ENCODE data around the gene TIMD4. TPM values are rescaled to one million over a fixed set of nuclear protein-coding genes. Genes with fewer than 3 reads are reported as not detected.
A peak's percentile ranks its signal among the peaks of the same experiment; 100 is the strongest.

The TIMD4 gene
- total and polyA plus RNA-seq, 12 donors = 0.07 to 2.3 (median 0.18) TPM; not detected in 7

DNA sequence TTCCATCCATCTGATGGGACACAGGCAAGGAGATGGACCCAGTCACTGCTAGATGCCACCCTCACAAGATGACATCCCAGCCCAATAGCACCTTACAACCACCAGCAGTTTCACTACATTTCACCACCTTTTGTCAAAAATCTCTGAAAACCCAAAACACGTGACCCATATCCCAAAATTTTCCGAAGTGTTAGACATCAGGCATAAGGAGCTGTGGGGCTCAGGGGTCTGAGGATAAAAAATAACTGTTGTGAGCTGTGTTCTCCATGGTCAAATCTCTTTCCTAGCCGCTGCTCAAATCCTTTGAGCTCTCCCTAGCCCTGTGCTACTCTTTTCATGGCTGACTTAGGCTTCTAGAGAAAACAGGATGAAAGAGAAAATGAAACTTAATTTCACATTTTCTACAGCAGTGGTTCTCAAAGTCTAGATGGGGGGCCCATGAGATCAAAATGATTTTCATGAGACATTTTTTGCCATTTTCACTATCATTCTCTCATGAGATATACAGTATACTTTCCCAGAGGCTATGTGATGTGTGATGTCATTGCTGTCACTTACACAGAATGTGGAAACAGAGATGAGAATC lies 40.7 kb downstream of the TIMD4 start:
- no peak overlapping the region for H3K4me3 ChIP-seq
- no peaks in the 10 kb centered on the region for H3K36me3 ChIP-seq
- H3K27ac ChIP-seq = no peak overlapping the region
- no peak for ATAC-seq
- no peak for DNase-seq
- TF ChIP-seq, protein P1, sequence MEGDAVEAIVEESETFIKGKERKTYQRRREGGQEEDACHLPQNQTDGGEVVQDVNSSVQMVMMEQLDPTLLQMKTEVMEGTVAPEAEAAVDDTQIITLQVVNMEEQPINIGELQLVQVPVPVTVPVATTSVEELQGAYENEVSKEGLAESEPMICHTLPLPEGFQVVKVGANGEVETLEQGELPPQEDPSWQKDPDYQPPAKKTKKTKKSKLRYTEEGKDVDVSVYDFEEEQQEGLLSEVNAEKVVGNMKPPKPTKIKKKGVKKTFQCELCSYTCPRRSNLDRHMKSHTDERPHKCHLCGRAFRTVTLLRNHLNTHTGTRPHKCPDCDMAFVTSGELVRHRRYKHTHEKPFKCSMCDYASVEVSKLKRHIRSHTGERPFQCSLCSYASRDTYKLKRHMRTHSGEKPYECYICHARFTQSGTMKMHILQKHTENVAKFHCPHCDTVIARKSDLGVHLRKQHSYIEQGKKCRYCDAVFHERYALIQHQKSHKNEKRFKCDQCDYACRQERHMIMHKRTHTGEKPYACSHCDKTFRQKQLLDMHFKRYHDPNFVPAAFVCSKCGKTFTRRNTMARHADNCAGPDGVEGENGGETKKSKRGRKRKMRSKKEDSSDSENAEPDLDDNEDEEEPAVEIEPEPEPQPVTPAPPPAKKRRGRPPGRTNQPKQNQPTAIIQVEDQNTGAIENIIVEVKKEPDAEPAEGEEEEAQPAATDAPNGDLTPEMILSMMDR (IDR thresholded peaks at IDR 0.05) = no peak
- H3K4me1 ChIP-seq = peaks cover 0 to 4% (median 0%) of the 10 kb centered on the region in 9 donors
- WGBS, 2 donors = 87 to 93% methylated on average over 3 of the region's 3 CpGs
- H3K9me3 ChIP-seq = no peaks in the 10 kb centered on the region
- H3K27me3 ChIP-seq = no peaks in the 10 kb centered on the region
- intact Hi-C loops (cut with DNase I) = no loop called here

DNA sequence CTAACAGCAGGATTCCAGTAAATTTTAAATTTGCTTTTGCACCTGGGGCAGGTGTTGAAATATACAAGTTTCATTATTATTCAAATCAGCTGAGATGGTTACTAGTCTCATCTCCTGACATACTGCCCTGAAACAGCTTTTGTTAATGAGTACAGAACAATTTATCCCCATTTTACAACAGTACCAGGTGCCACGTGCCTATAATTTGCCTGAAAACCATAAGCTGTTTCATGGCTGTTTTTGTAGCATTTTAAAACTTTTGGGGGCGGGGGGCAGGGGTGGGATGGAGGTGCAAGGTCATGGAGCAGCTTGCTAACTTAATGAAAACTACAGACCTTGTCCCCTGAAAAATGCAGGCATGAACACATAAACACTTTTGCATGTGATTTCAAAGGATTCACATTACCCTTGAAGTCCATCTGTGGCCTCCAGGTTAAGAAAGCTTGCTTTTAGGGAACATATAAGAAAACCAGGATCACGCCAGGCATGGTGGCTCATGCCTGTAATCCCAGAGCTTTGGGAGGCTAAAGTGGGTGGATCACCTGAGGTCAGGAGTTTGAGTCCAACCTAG lies 42.1 kb downstream of the TIMD4 start:
- intact Hi-C loops (cut with DNase I) = no loop called here

DNA sequence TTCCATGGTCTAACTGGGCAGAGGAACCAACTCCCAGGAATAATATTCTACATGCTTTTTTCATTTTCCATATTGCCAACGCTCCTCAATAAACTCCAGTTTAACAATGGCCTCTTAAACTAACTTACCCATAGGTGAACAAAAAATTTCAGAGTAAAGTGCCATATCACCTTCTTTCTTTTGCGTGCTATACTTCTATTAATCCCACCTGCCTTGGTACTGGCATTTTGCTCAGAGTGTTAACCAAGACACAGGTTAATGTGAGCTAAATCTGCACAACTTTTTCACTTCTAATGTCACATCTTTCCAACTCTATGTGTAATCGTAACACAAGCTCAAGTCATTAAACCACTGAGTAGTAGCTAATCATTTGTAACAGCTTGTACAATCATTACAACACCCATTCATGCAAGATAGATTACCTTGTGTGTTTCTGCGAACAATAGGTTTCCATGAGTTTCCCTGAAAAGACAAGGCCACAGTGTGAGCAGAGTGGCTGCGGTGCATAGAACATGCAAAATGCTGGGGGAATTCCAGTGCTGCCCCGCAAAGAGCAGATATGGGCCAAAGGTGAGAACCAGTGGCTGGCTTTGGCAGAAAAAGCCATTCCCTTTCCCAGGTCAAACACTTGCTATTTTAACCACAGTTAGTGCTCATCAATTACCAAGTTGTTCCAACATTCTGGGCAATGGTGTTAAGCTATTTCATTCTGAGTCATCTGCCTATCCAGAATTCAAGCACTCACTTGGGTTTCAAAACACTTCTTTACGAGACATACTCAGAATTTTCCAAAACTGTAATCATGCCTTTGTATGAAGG lies 42.8 kb downstream of the TIMD4 start:
- TF ChIP-seq, protein P1 (IDR thresholded peaks at IDR 0.05) = no peak
- intact Hi-C loops (cut with DNase I) = no loop called here
- no peak overlapping the region for H3K27ac ChIP-seq
- peak in 1 of 8 donors; percentile 31 for ATAC-seq
- H3K27me3 ChIP-seq = no peaks in the 10 kb centered on the region
- 74 to 85% methylated on average over 7 of the region's 7 CpGs for WGBS, 2 donors
- no peak for DNase-seq
- no peaks in the 10 kb centered on the region for H3K9me3 ChIP-seq
- no peak overlapping the region for H3K4me3 ChIP-seq
- H3K36me3 ChIP-seq = no peaks in the 10 kb centered on the region
- H3K4me1 ChIP-seq = peaks cover 0 to 4% (median 0%) of the 10 kb centered on the region in 9 donors

More for the DNA sequence above, 42.1 kb downstream of the TIMD4 start:
- Histone ChIP-seq H3K27me3 (no peaks in the 10 kb centered on the region), H3K36me3 (no peaks in the 10 kb centered on the region), H3K27ac (no peak overlapping the region), H3K9me3 (no peaks in the 10 kb centered on the region), H3K4me1 (peaks cover 0 to 4% (median 0%) of the 10 kb centered on the region in 9 donors), H3K4me3 (no peak overlapping the region)
- no peak for DNase-seq
- 69 to 78% methylated on average over 3 of the region's 3 CpGs for WGBS, 2 donors
- no peak for ATAC-seq
- TF ChIP-seq, protein P1 (IDR thresholded peaks at IDR 0.05) = no peak

- no peaks in the 10 kb centered on the region for H3K27me3 ChIP-seq
- DNase-seq (no peak), ATAC-seq (no peak)
- 87% methylated on average over 8 of the region's 8 CpGs for WGBS, 2 donors
- peaks cover 0 to 14% (median 0%) of the 10 kb centered on the region in 9 donors for H3K4me1 ChIP-seq
- no peak overlapping the region for H3K4me3 ChIP-seq
- H3K36me3 ChIP-seq = no peaks in the 10 kb centered on the region
- H3K9me3 ChIP-seq = no peaks in the 10 kb centered on the region
- intact Hi-C loops (cut with DNase I) = no loop called here
- H3K27ac ChIP-seq = no peak overlapping the region
- TF ChIP-seq, protein P1 (IDR thresholded peaks at IDR 0.05) = no peak
Measured at GRCh38 chr5:156918311-156918845, 44.6 kb downstream of the TIMD4 start.

Measured in heart right ventricle (tissue), 16 donors.